GM23248 (cell line): Measurements from ENCODE around the gene CHST11.

Source experiments
- EZH2 ChIP-seq: fragments of 200-600 bp; sonication (generic); IDR thresholded peaks from 2 replicates; pipeline ENCODE4 v1.6.1; 2018; ENCODE audit warnings: antibody characterized with exemption, mild to moderate bottlenecking; ENCODE audit not compliant: insufficient read depth, poor library complexity, severe bottlenecking
- EZH2phosphoT487 ChIP-seq: fragments of 200-600 bp; sonication (generic); IDR thresholded peaks from 2 replicates; pipeline ENCODE4 v1.6.1; 2018; ENCODE audit warnings: antibody characterized with exemption, moderate library complexity, mild to moderate bottlenecking, low read depth; ENCODE audit not compliant: insufficient read depth

- no peak for TF ChIP-seq EZH2phosphoT487
- TF ChIP-seq EZH2, result no peak
Measured at GRCh38 chr12:104533134-104533533, 76.4 kb downstream of the CHST11 start.
